Suprapubic skin (tissue), 4 donors: ENCODE measurements around the gene GGN.

Source experiments
- EP300 ChIP-seq: sonication (generic); formaldehyde crosslinking; IDR thresholded peaks from one replicate; pipeline ENCODE4 v1.6.1; 2017; ENCODE audit warnings: antibody characterized with exemption
- POLR2A ChIP-seq, 2 donors: fragments of 450-650 bp; IDR thresholded peaks; one replicate each; pipeline ENCODE4 v1.6.1; 2017; ENCODE audit warnings: antibody characterized with exemption in 2 of 2, mild to moderate bottlenecking in 2 of 2, moderate library complexity in 2 of 2
- POLR2AphosphoS5 ChIP-seq, 3 donors: sonication (generic); formaldehyde crosslinking; IDR thresholded peaks; one replicate each; pipeline ENCODE4 v1.6.1; 2017; ENCODE audit warnings: antibody characterized with exemption in 3 of 3
- TF ChIP-seq, protein P1 (sequence below), 2 donors: fragments of 200-600 bp in 1 of 2; fragments of 450-650 bp in 1 of 2; sonication (generic) in 1 of 2; IDR thresholded peaks; one replicate each; pipeline ENCODE4 v1.5.1; 2016 to 2019; ENCODE audit warnings: antibody characterized with exemption in 2 of 2, mild to moderate bottlenecking in 1 of 2, moderate library complexity in 1 of 2

DNA sequence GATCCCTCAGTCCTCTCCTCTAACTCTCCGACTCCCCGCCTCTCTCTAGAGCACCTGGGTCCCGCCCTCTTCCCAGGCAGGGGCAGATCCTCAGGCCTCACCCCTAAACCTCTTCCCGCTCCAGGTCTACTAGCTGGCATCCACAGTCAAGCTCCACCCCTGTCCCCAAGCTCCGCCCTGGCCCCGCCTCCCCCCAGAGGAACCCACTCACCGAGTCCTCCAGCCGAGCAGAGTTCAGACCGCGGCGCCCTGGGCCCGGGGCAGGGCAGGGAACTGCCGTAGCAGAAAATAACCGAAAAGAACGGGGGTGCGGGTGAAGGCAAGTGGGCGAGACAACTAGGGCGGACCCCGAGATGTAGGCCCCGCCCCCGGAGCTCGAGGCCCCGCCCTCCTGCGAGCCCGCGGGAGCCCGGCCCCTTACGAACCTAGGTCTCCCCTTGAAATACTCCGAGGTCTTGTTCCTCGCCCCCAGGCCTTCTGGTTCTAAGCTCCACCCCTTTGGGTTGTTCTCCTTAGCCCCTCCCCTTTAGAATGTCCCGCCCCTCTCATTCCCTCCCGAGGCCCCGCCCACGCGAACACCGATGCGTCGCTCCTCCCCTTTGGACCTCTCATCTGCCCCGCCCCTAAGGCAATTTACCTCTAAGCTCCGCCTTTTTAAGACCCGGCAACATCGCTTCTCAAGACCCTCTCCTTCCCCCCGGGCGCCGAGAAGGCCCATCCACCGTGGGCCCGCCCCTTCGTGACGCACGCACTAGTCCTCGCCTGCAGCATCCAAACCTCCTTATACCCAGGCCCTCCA is at the start of gene GGN:
- TF ChIP-seq, protein P1, sequence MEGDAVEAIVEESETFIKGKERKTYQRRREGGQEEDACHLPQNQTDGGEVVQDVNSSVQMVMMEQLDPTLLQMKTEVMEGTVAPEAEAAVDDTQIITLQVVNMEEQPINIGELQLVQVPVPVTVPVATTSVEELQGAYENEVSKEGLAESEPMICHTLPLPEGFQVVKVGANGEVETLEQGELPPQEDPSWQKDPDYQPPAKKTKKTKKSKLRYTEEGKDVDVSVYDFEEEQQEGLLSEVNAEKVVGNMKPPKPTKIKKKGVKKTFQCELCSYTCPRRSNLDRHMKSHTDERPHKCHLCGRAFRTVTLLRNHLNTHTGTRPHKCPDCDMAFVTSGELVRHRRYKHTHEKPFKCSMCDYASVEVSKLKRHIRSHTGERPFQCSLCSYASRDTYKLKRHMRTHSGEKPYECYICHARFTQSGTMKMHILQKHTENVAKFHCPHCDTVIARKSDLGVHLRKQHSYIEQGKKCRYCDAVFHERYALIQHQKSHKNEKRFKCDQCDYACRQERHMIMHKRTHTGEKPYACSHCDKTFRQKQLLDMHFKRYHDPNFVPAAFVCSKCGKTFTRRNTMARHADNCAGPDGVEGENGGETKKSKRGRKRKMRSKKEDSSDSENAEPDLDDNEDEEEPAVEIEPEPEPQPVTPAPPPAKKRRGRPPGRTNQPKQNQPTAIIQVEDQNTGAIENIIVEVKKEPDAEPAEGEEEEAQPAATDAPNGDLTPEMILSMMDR (IDR thresholded peaks at IDR 0.05), result no peak
- TF ChIP-seq EP300, result no peak
- TF ChIP-seq POLR2A (IDR thresholded peaks at IDR 0.05), result peak in 1 of 2 donors; percentile 18
- no peak for TF ChIP-seq POLR2AphosphoS5 (IDR thresholded peaks at IDR 0.05)
